Measurements from ENCODE around the gene OXNAD1.
"Not testable (repeated sequence)": the region's sequence is repeated elsewhere in the genome, so short reads cannot be mapped to it uniquely, and the experiment has no call there.

The OXNAD1 gene

GRCh38 chr3:16304061-16305010 lies 39.3 kb downstream of the OXNAD1 start:
- no peak for DNase-seq (ENCODE audit: low read depth in 3 of 3)

GRCh38 chr3:16305111-16305541 lies 40.1 kb downstream of the OXNAD1 start:
- peak in 1 of 3 experiments; percentile 35 for DNase-seq (ENCODE audit: low read depth in 3 of 3)

- DNase-seq (ENCODE audit: low read depth in 3 of 3) = no peak
Observed at GRCh38 chr3:16307832-16308531, 43.0 kb downstream of the OXNAD1 start.

- DNase-seq (ENCODE audit: low read depth in 3 of 3) = no peak
Observed at GRCh38 chr3:16308727-16309126, 43.7 kb downstream of the OXNAD1 start.

- DNase-seq (ENCODE audit: low read depth in 3 of 3) = peak in 2 of 3 experiments; percentile 36
Observed at GRCh38 chr3:16309558-16309957, 44.5 kb downstream of the OXNAD1 start.

GRCh38 chr3:16310486-16310885 lies 45.5 kb downstream of the OXNAD1 start:
- DNase-seq (ENCODE audit: low read depth in 3 of 3) = not testable (repeated sequence)

- DNase-seq (ENCODE audit: low read depth in 3 of 3) = peak in 1 of 3 experiments; percentile 32
Observed at GRCh38 chr3:16311960-16312451, 47.0 kb downstream of the OXNAD1 start.

- no peak for DNase-seq (ENCODE audit: low read depth in 3 of 3)
Observed at GRCh38 chr3:16313886-16314645, 49.1 kb downstream of the OXNAD1 start.

GRCh38 chr3:16315623-16316022 lies 50.6 kb downstream of the OXNAD1 start:
- no peak for DNase-seq (ENCODE audit: low read depth in 3 of 3)

- DNase-seq (ENCODE audit: low read depth in 3 of 3) = no peak
Observed at GRCh38 chr3:16316396-16316795, 51.4 kb downstream of the OXNAD1 start.

- no peak for DNase-seq (ENCODE audit: low read depth in 3 of 3)
Observed at GRCh38 chr3:16316847-16317560, 52.0 kb downstream of the OXNAD1 start.

- DNase-seq (ENCODE audit: low read depth in 3 of 3) = no peak
Observed at GRCh38 chr3:16317561-16317945, 52.5 kb downstream of the OXNAD1 start.

GRCh38 chr3:16318176-16318575 lies 53.2 kb downstream of the OXNAD1 start:
- DNase-seq (ENCODE audit: low read depth in 3 of 3) = no peak

- DNase-seq (ENCODE audit: low read depth in 3 of 3) = peak; percentile 67 to 84 (median 83)
Observed at GRCh38 chr3:16319307-16319706, 54.3 kb downstream of the OXNAD1 start.

- DNase-seq (ENCODE audit: low read depth in 3 of 3) = no peak
Observed at GRCh38 chr3:16319723-16320122, 54.7 kb downstream of the OXNAD1 start.

GRCh38 chr3:16320711-16321110 lies 55.7 kb downstream of the OXNAD1 start:
- no peak for DNase-seq (ENCODE audit: low read depth in 3 of 3)

- no peak for DNase-seq (ENCODE audit: low read depth in 3 of 3)
Observed at GRCh38 chr3:16322189-16322588, 57.2 kb downstream of the OXNAD1 start.

- DNase-seq (ENCODE audit: low read depth in 3 of 3) = no peak
Observed at GRCh38 chr3:16323737-16324136, 58.7 kb downstream of the OXNAD1 start.

GRCh38 chr3:16325850-16326249 lies 60.8 kb downstream of the OXNAD1 start:
- DNase-seq (ENCODE audit: low read depth in 3 of 3) = no peak

- no peak for DNase-seq (ENCODE audit: low read depth in 3 of 3)
Observed at GRCh38 chr3:16326724-16327349, 61.8 kb downstream of the OXNAD1 start.

- no peak for DNase-seq (ENCODE audit: low read depth in 3 of 3)
Observed at GRCh38 chr3:16328124-16328523, 63.1 kb downstream of the OXNAD1 start.

Measured in stimulated activated CD4-positive, alpha-beta T cell treated with anti-CD3 and anti-CD28 coated beads, TNF-alpha, amount 100 ng/mL, for 24 hours (primary cell).